Testis (tissue), 3 donors: ENCODE data around the gene FNDC3A. TPM values are rescaled to one million over a fixed set of nuclear protein-coding genes. Genes with fewer than 3 reads are reported as not detected.

Experiments used
- DNase-seq: peaks from one replicate; pipeline ENCODE4 v3.0.0-alpha.2; 2019
- H3K27ac ChIP-seq, 2 donors: fragments of 200-600 bp; sonication (generic); one replicate each; pipeline ENCODE4 v1.5.1; 2019
- H3K27me3 ChIP-seq: fragments of 200-600 bp; sonication (generic); one replicate; pipeline ENCODE4 v1.5.1; 2019
- H3K36me3 ChIP-seq: fragments of 200-600 bp; sonication (generic); one replicate; pipeline ENCODE4 v1.5.1; 2017; ENCODE audit warnings: low read depth; ENCODE audit errors: missing control alignments
- H3K4me1 ChIP-seq: fragments of 200-600 bp; sonication (generic); one replicate; pipeline ENCODE4 v1.5.1; 2019
- H3K4me3 ChIP-seq, 2 donors: fragments of 200-600 bp; sonication (generic); one replicate each; pipeline ENCODE4 v1.5.1; 2017 to 2019
- H3K9me3 ChIP-seq: fragments of 200-600 bp; sonication (generic); one replicate; pipeline ENCODE4 v1.5.1; 2017
- POLR2A ChIP-seq: fragments of 450-650 bp; IDR thresholded peaks from one replicate; pipeline ENCODE4 v1.6.1; 2017; ENCODE audit warnings: antibody characterized with exemption, mild to moderate bottlenecking, moderate library complexity
- WGBS, 2 donors: methylation state at CpG; one replicate each; pipeline ENCODE4 v1.1.5; 2018; 5-methylcytosine and 5-hydroxymethylcytosine counted together
- intact Hi-C: fragments of 100-400 bp; cut with DNase I; formaldehyde crosslinking; loops from one replicate; pipeline ENCODE4 v1.15.1; 2023; ENCODE audit warnings: low total_unique reads
- polyA plus RNA-seq: library from polyadenylated mRNA; stranded (reverse); fragments of 350-450 nt; fragmentation: Illumina TruSeq; extraction: RNeasy Lipid Tissue Mini Kit (QIAGEN cat#74804); gene quantifications from one replicate; pipeline ENCODE4 v1.2.3, GENCODE V29; 2014; ENCODE audit warnings: low read depth, low replicate concordance; ENCODE audit not compliant: insufficient read depth
- total RNA-seq, 2 donors: library from RNA; depleted of rRNA; stranded (reverse); fragments of >200 nt; gene quantifications; one replicate each; pipeline ENCODE4 v1.2.3, GENCODE V29; 2016
- TF ChIP-seq, protein P1 (sequence below), 3 experiments: fragments of 450-650 bp in 2 of 3; fragments of 200-600 bp in 1 of 3; sonication (generic) in 1 of 3; IDR thresholded peaks; one replicate each; pipeline ENCODE4 v1.5.1; 2016 to 2019; ENCODE audit warnings: antibody characterized with exemption in 3 of 3, mild to moderate bottlenecking in 2 of 3, moderate library complexity in 1 of 3

FNDC3A gene
- total and polyA plus RNA-seq, 3 donors from 2014 or later: 52.5 to 77.3 (median 75.0) TPM

DNA sequence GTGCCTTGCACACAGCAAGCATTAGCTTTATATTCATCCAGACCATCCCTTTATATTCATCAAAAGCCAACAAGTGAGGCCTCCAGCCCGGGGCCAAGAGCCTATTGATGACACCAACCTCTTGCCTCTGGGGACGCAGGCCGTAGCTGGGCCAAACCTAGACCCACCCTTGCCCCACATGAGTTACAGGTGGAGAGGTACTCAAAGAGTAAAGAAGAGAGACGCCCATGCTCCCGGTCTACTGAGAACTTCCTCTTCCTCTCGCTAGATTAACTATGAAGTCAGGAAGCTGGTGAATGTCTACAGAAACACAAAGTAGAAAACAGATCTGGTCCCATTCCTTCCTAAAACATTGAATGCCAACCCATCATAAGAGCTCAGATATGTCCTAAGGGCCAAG, 240.6 kb downstream of the FNDC3A start:
- TF ChIP-seq, protein P1, sequence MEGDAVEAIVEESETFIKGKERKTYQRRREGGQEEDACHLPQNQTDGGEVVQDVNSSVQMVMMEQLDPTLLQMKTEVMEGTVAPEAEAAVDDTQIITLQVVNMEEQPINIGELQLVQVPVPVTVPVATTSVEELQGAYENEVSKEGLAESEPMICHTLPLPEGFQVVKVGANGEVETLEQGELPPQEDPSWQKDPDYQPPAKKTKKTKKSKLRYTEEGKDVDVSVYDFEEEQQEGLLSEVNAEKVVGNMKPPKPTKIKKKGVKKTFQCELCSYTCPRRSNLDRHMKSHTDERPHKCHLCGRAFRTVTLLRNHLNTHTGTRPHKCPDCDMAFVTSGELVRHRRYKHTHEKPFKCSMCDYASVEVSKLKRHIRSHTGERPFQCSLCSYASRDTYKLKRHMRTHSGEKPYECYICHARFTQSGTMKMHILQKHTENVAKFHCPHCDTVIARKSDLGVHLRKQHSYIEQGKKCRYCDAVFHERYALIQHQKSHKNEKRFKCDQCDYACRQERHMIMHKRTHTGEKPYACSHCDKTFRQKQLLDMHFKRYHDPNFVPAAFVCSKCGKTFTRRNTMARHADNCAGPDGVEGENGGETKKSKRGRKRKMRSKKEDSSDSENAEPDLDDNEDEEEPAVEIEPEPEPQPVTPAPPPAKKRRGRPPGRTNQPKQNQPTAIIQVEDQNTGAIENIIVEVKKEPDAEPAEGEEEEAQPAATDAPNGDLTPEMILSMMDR (IDR thresholded peaks at IDR 0.05): no peak
- no peak for TF ChIP-seq POLR2A
- intact Hi-C loops: no loop called here
- WGBS, 2 donors: 85 to 93% methylated on average over 6 of the region's 6 CpGs
- DNase-seq: no peak
- H3K27ac ChIP-seq: no peak overlapping the region
- no peak overlapping the region for H3K4me3 ChIP-seq
- H3K36me3 ChIP-seq: no peaks in the 10 kb centered on the region
- peaks cover 13% of the 10 kb centered on the region for H3K4me1 ChIP-seq
- no peaks in the 10 kb centered on the region for H3K9me3 ChIP-seq
- no peaks in the 10 kb centered on the region for H3K27me3 ChIP-seq

DNA sequence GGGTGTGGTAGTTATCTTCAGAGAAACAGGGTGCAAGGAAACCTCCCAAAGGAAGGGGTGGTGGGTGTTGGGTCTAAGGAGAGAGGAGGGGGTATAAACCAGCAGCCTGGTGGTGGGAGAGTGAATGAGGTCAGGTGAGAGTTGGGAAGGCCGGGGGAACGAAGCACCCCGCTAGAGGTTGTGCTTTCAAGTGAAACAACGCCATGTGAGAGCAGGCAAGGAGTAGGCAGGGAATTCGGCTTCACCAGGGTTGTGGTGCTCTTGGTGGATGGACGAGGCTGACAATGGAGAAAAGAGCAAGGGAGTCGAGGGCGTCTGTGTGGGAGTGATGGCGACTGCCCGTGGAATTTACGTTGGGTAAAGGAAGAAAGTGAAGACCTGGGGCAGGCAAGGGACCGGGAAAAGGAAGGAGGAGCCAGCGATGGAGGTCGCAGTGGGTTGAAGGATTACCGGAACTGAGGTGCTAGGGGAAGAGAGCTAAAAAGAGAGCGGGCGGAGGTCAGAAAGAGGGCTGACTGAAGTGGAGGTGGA, 242.3 kb downstream of the FNDC3A start:
- no peak for DNase-seq
- H3K4me3 ChIP-seq: no peak overlapping the region
- 22 to 42% methylated on average over 17 of the region's 17 CpGs for WGBS, 2 donors
- intact Hi-C loops: no loop called here
- no peaks in the 10 kb centered on the region for H3K27me3 ChIP-seq
- no peak for TF ChIP-seq POLR2A
- TF ChIP-seq, protein P1 (IDR thresholded peaks at IDR 0.05): no peak
- no peaks in the 10 kb centered on the region for H3K36me3 ChIP-seq
- no peaks in the 10 kb centered on the region for H3K9me3 ChIP-seq
- peaks cover 13% of the 10 kb centered on the region for H3K4me1 ChIP-seq
- no peak overlapping the region for H3K27ac ChIP-seq

DNA sequence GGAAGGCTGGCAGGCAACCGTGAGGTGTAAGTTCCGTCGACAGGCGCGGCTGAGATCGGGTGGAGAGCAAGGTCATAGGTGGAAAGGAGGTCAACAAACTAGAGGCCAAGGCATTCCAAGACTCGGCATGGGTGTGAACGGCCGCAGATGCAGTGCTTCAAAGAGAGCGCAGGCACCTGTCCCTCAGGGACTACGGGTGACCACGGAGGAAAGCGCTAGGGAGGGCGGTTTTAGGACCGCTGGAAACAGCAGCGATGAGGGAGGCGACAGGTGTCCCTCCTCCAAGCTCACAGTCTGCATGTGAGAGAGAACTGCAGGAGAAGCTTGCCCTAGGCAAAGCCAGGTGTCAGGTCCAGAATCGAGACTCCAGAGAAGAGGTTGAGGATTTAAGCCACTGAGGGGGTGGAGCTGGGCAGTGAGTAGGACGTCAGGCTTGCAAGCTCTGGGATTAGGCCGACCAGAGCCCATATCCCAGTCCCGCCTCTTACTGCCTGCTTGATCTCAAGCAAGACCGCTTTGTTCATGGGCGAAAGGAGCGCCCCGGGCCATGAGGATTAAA, 242.9 kb downstream of the FNDC3A start:
- Histone ChIP-seq H3K36me3 (no peaks in the 10 kb centered on the region), H3K27ac (no peak overlapping the region), H3K4me1 (peaks cover 13% of the 10 kb centered on the region), H3K27me3 (no peaks in the 10 kb centered on the region), H3K4me3 (no peak overlapping the region), H3K9me3 (no peaks in the 10 kb centered on the region)
- WGBS, 2 donors: 27 to 38% methylated on average over 25 of the region's 25 CpGs
- intact Hi-C loops: no loop called here
- no peak for DNase-seq
- TF ChIP-seq, protein P1 (IDR thresholded peaks at IDR 0.05): no peak
- no peak for TF ChIP-seq POLR2A

DNA sequence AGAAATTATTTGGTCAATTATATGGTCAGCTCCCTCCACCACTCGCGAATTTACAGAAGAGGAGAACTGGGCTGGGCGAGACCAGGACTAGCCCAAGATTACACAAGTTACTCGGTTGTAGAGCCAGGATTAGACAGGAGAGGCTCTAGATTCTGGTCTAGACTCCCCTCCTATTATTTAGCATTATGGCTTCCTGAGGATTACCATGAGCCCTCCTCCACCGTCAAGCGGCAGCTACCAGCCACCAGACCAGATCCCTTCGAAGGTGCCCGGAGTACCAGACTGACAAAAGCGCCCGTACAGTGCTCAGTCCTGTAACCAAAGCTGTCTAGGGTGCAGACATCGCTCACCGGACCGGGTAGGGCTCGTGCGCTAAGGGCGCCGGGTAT, 243.9 kb downstream of the FNDC3A start:
- intact Hi-C loops: no loop called here

More for the DNA sequence above, 243.9 kb downstream of the FNDC3A start:
- Histone ChIP-seq H3K27me3 (no peaks in the 10 kb centered on the region), H3K36me3 (no peaks in the 10 kb centered on the region), H3K9me3 (no peaks in the 10 kb centered on the region), H3K4me3 (peak overlapping the region in 1 of 2 donors; percentile 42), H3K27ac (no peak overlapping the region), H3K4me1 (peaks cover 7% of the 10 kb centered on the region)
- TF ChIP-seq POLR2A: no peak
- TF ChIP-seq, protein P1 (IDR thresholded peaks at IDR 0.05): no peak
- 19 to 20% methylated on average over 11 to 17 of the region's 17 CpGs for WGBS, 2 donors
- DNase-seq: peak; percentile 23
